ENCODE results near the gene SPINK1.
"Not testable (repeated sequence)": the region's sequence is repeated elsewhere in the genome, so short reads cannot be mapped to it uniquely, and the experiment has no call there.

The SPINK1 gene

DNA sequence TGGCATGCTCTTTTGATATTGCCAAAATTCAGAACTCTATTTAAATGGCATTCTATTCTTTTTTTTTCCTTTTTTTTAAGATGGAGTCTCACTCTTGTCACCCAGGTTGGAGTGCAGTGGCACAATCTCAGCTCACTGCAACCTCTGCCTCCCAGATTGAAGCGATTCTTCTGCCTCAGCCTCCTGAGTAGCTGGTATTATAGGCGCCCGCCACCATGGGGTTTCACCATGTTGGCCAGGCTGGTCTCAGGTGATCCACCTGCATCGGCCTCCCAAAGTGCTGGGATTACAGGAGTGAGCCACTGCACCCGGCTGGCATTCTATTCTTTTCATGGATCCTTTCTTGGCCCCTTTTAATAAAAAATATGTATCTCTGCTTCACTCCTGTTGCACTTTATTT is 4.5 kb downstream of the SPINK1 start:
- not testable (repeated sequence) for H3K4me1 ChIP-seq (ENCODE audit: insufficient read depth, low read length); H3K27ac ChIP-seq (ENCODE audit: low read depth, low read length); H3K36me3 ChIP-seq (ENCODE audit: insufficient read depth, low read length); H3K4me3 ChIP-seq (ENCODE audit: low read length); H3K27me3 ChIP-seq (ENCODE audit: insufficient read depth, low read length); H3K9me3 ChIP-seq (ENCODE audit: insufficient read depth, low read depth, low read length); H3K9ac ChIP-seq (ENCODE audit: low read depth, low read length)
- 94% methylated on average over 5 of the region's 5 CpGs for WGBS

DNA sequence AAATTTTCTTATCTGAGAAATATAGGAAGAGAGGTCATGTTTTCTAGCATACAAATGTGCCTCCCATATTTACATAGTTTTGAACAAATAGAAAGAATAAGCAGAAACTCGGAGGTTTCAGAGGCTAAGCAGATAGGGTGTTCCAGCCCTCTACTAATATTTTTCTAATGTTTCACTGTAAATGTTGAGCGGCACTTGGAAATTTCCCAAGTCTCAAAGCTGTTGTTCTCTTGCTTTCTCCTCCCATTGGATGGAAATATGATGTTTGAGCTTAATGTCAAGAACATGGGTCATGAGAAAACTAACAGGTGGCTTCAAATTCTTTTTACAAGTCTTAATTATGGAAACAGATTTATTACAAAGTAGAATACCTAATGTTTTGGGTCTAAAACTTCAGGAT is 5.1 kb downstream of the SPINK1 start:
- Histone ChIP-seq H3K27ac (ENCODE audit: low read depth, low read length) (no peak overlapping the region), H3K9me3 (ENCODE audit: insufficient read depth, low read depth, low read length) (no peaks in the 10 kb centered on the region), H3K9ac (ENCODE audit: low read depth, low read length) (no peak overlapping the region), H3K4me3 (ENCODE audit: low read length) (no peak overlapping the region), H3K36me3 (ENCODE audit: insufficient read depth, low read length) (no peaks in the 10 kb centered on the region), H3K4me1 (ENCODE audit: insufficient read depth, low read length) (no peaks in the 10 kb centered on the region), H3K27me3 (ENCODE audit: insufficient read depth, low read length) (no peaks in the 10 kb centered on the region)
- 94% methylated on average over 2 of the region's 2 CpGs for WGBS

DNA sequence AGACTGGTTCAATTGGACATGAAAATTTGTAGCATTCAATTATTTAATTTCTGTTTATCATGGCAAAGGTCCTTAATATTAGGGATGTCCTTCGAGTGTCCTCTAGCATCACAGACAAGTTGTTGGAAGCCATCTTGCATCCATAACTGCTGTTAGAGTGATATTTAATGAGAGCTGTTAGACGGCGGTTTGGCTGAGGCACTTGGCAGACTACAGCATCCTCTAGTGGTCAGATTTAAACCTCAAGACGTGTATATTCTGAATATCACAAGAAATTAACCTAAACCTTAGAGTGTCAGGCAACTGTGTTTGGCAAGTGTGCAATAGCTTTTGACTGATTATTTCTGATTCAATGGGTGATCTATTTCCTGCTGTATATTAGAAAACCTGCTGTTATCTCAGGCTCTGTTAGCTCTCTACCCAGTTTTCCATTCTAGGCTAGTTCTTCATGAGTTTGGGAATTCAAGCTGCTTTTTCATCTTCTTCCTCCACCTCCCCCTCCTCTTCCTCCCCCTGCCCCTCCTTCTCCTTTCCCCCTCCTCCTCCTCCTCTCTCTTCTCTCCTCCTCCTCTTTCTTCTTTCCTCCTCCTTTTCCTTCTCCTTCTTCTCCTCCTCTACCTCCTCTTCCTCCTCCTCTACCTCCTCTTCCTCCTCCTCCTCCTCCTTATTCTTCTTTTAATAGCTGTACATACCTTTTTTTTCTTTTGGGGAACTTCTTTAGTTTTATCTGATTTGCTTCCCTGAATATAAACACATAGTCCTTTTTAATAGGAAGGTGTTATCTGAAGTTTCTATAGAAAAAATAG is 8.6 kb downstream of the SPINK1 start:
- Histone ChIP-seq H3K27ac (ENCODE audit: low read depth, low read length) (no peak overlapping the region), H3K9me3 (ENCODE audit: insufficient read depth, low read depth, low read length) (no peaks in the 10 kb centered on the region), H3K4me1 (ENCODE audit: insufficient read depth, low read length) (0 out of 2 replicates have a peak, but pooled peaks cover 4% of the 10 kb centered on the region), H3K9ac (ENCODE audit: low read depth, low read length) (no peak overlapping the region), H3K27me3 (ENCODE audit: insufficient read depth, low read length) (no peaks in the 10 kb centered on the region), H3K36me3 (ENCODE audit: insufficient read depth, low read length) (no peaks in the 10 kb centered on the region), H3K4me3 (ENCODE audit: low read length) (no peak overlapping the region)
- 17% methylated on average over 4 of the region's 4 CpGs for WGBS

DNA sequence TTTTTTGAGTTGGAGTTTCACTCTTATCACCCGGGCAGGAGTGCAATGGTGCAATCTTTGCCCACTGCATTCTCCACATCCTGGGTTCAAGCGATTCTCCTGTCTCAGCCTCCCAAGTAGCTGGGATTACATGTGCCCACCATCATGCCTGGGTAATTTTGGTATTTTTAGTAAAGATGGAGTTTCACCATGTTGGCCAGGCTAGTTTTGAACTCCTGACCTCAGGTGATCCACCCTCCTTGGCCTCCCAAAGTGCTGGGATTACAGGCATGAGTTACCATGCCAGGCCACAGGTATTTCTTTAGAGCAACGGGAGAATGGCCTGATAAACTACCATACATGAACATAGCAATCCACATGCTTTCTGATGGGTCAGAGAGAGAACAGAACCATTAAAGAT is 9.2 kb downstream of the SPINK1 start:
- not testable (repeated sequence) for H3K27ac ChIP-seq (ENCODE audit: low read depth, low read length); H3K4me1 ChIP-seq (ENCODE audit: insufficient read depth, low read length)
- 94% methylated on average over 3 of the region's 3 CpGs for WGBS

DNA sequence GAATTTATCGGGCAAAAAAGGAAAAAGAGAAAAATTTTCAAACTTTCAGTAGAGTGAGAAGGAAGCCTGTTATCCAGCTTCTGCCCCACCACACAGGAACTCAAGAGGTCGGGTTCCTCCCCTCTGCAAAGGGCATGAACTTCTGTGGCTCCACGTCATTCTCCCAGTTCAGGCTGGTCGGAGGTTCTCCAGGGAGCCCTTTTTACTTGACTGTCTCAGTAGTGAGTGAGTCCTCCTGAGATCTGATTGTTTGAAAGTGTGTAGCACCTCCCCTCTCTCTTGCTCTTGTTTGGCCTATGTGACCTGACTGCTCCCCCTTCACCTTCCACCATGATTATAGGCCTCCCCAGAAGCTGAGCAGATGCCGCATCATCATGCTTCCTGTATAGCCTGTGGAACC is 9.7 kb downstream of the SPINK1 start:
- Histone ChIP-seq H3K9ac (ENCODE audit: low read depth, low read length) (no peak overlapping the region), H3K27ac (ENCODE audit: low read depth, low read length) (no peak overlapping the region), H3K4me3 (ENCODE audit: low read length) (no peak overlapping the region), H3K36me3 (ENCODE audit: insufficient read depth, low read length) (no peaks in the 10 kb centered on the region), H3K9me3 (ENCODE audit: insufficient read depth, low read depth, low read length) (no peaks in the 10 kb centered on the region), H3K27me3 (ENCODE audit: insufficient read depth, low read length) (no peaks in the 10 kb centered on the region), H3K4me1 (ENCODE audit: insufficient read depth, low read length) (0 out of 2 replicates have a peak, but pooled peaks cover 4% of the 10 kb centered on the region)
- 97% methylated on average over 5 of the region's 5 CpGs for WGBS

More for the DNA sequence above, 9.2 kb downstream of the SPINK1 start:
- not testable (repeated sequence) for H3K27me3 ChIP-seq (ENCODE audit: insufficient read depth, low read length); H3K9me3 ChIP-seq (ENCODE audit: insufficient read depth, low read depth, low read length); H3K9ac ChIP-seq (ENCODE audit: low read depth, low read length); H3K4me3 ChIP-seq (ENCODE audit: low read length); H3K36me3 ChIP-seq (ENCODE audit: insufficient read depth, low read length)

DNA sequence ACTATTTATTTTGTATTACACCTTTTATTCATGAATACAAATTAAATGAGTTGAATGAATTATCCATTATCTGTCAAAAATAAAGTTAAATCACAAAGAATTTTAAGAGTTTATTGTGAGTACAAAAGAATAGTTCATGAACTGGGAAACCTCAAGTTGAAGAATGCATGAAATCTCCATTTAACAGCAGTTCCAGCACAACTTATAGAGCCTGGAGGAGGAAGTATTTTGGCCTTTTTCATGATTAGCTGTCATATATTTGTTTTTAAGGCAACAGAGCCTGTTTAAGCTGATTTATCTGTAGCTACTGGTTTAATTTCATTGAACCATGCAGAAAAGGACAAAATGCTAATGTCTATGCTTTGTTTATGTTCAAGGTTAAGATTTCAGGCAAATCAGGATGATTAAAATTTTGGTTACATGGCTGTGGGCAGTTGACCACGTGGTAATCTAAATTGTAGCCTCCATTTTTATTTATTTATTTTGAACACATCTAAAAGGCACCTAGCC is 12.2 kb downstream of the SPINK1 start:
- no peaks in the 10 kb centered on the region for H3K27me3 ChIP-seq (ENCODE audit: insufficient read depth, low read length)
- H3K9ac ChIP-seq (ENCODE audit: low read depth, low read length) = no peak overlapping the region
- no peak overlapping the region for H3K27ac ChIP-seq (ENCODE audit: low read depth, low read length)
- WGBS = 73% methylated on average over 1 of the region's 1 CpG
- 0 out of 2 replicates have a peak, but pooled peaks cover 4% of the 10 kb centered on the region for H3K4me1 ChIP-seq (ENCODE audit: insufficient read depth, low read length)
- peaks cover 6% of the 10 kb centered on the region; the same call in 1 of the 2 replicates for H3K9me3 ChIP-seq (ENCODE audit: insufficient read depth, low read depth, low read length)
- H3K4me3 ChIP-seq (ENCODE audit: low read length) = no peak overlapping the region
- no peaks in the 10 kb centered on the region for H3K36me3 ChIP-seq (ENCODE audit: insufficient read depth, low read length)

DNA sequence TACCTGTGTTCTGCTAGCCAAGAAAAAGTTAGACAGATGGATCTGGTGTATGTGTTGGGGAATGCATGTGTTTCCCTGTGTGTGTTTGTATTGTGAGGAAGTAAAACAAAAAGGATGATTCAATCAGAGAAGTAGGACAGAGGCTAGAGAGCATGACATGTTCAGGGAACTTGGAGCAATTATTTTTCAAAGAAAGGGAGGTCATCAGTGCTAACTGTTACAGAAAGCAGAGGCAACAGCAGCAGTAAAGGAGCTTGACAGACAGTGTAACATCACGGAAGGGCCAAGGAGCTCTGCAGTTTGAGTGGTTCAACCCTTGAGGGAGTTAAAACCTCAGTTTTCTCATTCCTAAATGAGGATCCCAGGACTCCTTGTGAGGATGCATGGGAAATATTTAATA is 13.2 kb downstream of the SPINK1 start:
- Histone ChIP-seq H3K27ac (ENCODE audit: low read depth, low read length) (no peak overlapping the region), H3K9me3 (ENCODE audit: insufficient read depth, low read depth, low read length) (peaks cover 6% of the 10 kb centered on the region; the same call in 1 of the 2 replicates), H3K4me3 (ENCODE audit: low read length) (no peak overlapping the region), H3K4me1 (ENCODE audit: insufficient read depth, low read length) (0 out of 2 replicates have a peak, but pooled peaks cover 4% of the 10 kb centered on the region), H3K9ac (ENCODE audit: low read depth, low read length) (no peak overlapping the region), H3K27me3 (ENCODE audit: insufficient read depth, low read length) (no peaks in the 10 kb centered on the region), H3K36me3 (ENCODE audit: insufficient read depth, low read length) (no peaks in the 10 kb centered on the region)
- WGBS = 80% methylated on average over 1 of the region's 1 CpG

DNA sequence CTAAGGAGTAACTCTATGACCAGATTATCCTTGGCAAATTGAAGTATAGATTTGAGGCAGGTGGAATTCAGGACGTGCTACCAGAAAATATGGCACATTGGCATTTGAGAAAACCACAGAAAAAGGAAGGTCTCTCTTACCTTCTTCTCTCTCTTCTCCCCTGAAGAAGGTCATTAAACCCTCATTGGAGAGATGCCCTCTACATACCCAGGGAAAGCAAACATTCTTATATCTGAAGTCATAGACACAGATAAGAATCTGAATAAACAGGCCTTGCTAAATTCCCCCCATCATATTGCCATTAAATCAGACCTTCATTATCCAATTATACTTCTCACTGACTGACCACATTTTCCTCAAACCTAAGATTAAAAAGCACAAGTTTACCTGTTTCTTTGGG is 17.8 kb downstream of the SPINK1 start:
- Histone ChIP-seq H3K9ac (ENCODE audit: low read depth, low read length) (no peak overlapping the region), H3K36me3 (ENCODE audit: insufficient read depth, low read length) (no peaks in the 10 kb centered on the region), H3K9me3 (ENCODE audit: insufficient read depth, low read depth, low read length) (peaks cover 6% of the 10 kb centered on the region; the same call in 1 of the 2 replicates), H3K27me3 (ENCODE audit: insufficient read depth, low read length) (no peaks in the 10 kb centered on the region), H3K27ac (ENCODE audit: low read depth, low read length) (no peak overlapping the region), H3K4me1 (ENCODE audit: insufficient read depth, low read length) (0 out of 2 replicates have a peak, but pooled peaks cover 6% of the 10 kb centered on the region), H3K4me3 (ENCODE audit: low read length) (no peak overlapping the region)
- 86% methylated on average over 1 of the region's 1 CpG for WGBS

DNA sequence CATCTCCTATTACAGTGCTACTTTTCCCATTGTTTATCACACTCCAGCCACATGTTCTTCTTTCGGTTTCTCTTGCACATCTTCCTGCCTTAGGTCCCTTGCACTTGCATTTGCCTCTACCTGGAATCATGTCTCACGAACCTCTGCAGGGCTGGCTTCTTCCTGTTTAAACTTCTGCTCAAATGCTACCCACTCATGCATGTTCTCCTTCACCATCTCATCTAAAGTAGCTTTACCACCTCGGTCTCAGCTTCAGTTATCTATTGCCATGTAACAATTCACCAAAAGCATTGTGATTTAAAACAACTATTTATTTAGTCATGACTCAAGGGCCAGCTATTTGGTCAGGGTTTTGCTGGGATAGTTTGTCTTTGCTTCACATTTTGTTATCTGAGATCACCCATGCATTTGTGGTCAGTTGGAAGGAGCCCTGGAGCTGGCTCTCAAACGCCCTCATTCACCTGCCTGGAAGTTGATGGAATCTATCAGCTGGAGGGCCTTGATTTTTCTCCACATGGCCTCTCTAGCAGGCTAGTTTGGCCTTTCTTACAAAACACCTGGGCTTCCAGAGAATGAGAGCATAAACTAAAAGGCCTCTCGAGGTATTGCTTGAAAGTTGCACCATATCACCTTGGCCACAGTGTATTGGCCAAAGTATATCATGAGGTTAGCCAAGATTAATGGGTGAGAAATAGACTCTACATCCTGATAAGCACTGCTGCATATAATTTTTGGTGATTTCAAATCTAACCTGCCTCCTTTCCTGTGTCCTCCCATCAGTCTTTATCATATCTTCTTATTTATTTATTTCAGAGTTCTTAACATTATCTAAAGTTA is 21.4 kb downstream of the SPINK1 start:
- Histone ChIP-seq H3K27me3 (ENCODE audit: insufficient read depth, low read length) (no peaks in the 10 kb centered on the region), H3K36me3 (ENCODE audit: insufficient read depth, low read length) (no peaks in the 10 kb centered on the region), H3K9me3 (ENCODE audit: insufficient read depth, low read depth, low read length) (no peaks in the 10 kb centered on the region), H3K4me1 (ENCODE audit: insufficient read depth, low read length) (0 out of 2 replicates have a peak, but pooled peaks cover 6% of the 10 kb centered on the region), H3K4me3 (ENCODE audit: low read length) (no peak overlapping the region), H3K27ac (ENCODE audit: low read depth, low read length) (no peak overlapping the region), H3K9ac (ENCODE audit: low read depth, low read length) (no peak overlapping the region)
- WGBS = 67% methylated on average over 5 of the region's 5 CpGs

DNA sequence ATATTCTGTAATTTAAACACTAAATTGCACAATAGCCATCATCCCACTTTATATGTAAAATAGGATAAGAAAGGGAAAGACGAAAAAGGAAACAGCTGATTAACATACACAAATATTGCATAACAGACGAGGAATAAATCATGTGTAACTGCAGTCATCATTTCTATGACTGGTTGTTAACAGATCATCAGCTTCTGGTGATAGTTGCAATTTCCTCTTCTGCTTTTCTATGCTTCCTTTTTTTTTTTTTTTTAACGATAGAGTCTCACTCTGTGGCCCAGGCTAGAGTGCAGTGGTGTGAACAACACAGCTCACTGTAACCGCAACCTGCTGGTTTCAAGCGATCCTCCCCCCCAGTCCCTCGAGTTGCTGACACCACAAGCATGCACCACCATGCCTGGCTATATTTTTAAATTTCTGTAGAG is 26.4 kb downstream of the SPINK1 start:
- no peaks in the 10 kb centered on the region for H3K9me3 ChIP-seq (ENCODE audit: insufficient read depth, low read depth, low read length)
- no peaks in the 10 kb centered on the region for H3K36me3 ChIP-seq (ENCODE audit: insufficient read depth, low read length)
- H3K27me3 ChIP-seq (ENCODE audit: insufficient read depth, low read length) = no peaks in the 10 kb centered on the region
- 0 out of 2 replicates have a peak, but pooled peaks cover 3% of the 10 kb centered on the region for H3K4me1 ChIP-seq (ENCODE audit: insufficient read depth, low read length)
- no peak overlapping the region for H3K4me3 ChIP-seq (ENCODE audit: low read length)
- H3K9ac ChIP-seq (ENCODE audit: low read depth, low read length) = no peak overlapping the region
- WGBS = 88% methylated on average over 5 of the region's 6 CpGs
- no peak overlapping the region for H3K27ac ChIP-seq (ENCODE audit: low read depth, low read length)

DNA sequence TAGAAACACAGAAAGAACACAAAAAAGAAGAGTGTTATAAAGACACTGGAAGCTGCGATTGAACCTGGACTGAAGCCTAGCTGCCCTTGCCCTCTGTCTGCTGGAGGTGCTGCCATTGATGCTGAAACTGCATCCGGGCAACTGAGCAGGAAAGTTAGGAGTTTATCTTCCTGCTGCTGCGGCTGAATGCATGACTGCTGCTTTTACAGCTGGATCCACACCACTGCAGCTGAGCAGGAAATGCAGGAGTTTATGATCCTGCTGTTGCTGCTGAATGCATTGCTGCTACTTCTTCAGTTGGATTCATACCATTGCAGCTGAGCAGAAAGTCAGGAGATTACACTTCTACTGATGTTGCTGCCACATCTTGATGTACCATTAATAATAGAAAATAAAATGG is 27.1 kb downstream of the SPINK1 start:
- WGBS = 87% methylated on average over 3 of the region's 3 CpGs
- no peaks in the 10 kb centered on the region for H3K4me1 ChIP-seq (ENCODE audit: insufficient read depth, low read length)
- H3K9me3 ChIP-seq (ENCODE audit: insufficient read depth, low read depth, low read length) = no peaks in the 10 kb centered on the region
- H3K27ac ChIP-seq (ENCODE audit: low read depth, low read length) = no peak overlapping the region
- H3K27me3 ChIP-seq (ENCODE audit: insufficient read depth, low read length) = no peaks in the 10 kb centered on the region
- H3K36me3 ChIP-seq (ENCODE audit: insufficient read depth, low read length) = no peaks in the 10 kb centered on the region
- H3K9ac ChIP-seq (ENCODE audit: low read depth, low read length) = no peak overlapping the region
- no peak overlapping the region for H3K4me3 ChIP-seq (ENCODE audit: low read length)

All from HUES64 (cell line).